WTC11 (cell line): Measurements from ENCODE around the gene JMJD4. TPM values are rescaled to one million over a fixed set of nuclear protein-coding genes. Genes with fewer than 3 reads are reported as not detected.

ENCODE experiments used
- ATAC-seq: fragments of 200-7000 bp; cut with Tn5 transposase; 2 replicates; pipeline ENCODE4 v1.10.0; 2021; ENCODE audit warnings: mild to moderate bottlenecking, moderate library complexity
- CTCF ChIA-PET: fragments of 300-600 bp; sonication (Branson Sonifier 250); formaldehyde crosslinking; loops from one replicate; lab custom pipeline; 2021; ENCODE audit warnings: antibody characterized with exemption; lab: Charles Lee
- POLR2A ChIA-PET: fragments of 350-600 bp; sonication (Branson Sonifier 250); formaldehyde crosslinking; loops from one replicate; lab custom pipeline; 2021; ENCODE audit warnings: antibody characterized with exemption; lab: Charles Lee
- DNase-seq: peaks from one replicate; pipeline ENCODE4 v3.0.0; 2021; ENCODE audit warnings: low spot score
- H3K27ac Mint-ChIP-seq: 2 replicates; pipeline ENCODE4 v1.8.0; 2021; ENCODE audit warnings: mixed read lengths
- H3K27me3 Mint-ChIP-seq: 2 replicates; pipeline ENCODE4 v1.8.0; 2021; ENCODE audit warnings: low read depth, mild to moderate bottlenecking, moderate library complexity, mixed read lengths
- H3K36me3 Mint-ChIP-seq: 2 replicates; pipeline ENCODE4 v1.8.0; 2021; ENCODE audit warnings: mixed read lengths
- H3K4me1 Mint-ChIP-seq: 2 replicates; pipeline ENCODE4 v1.8.0; 2022; ENCODE audit warnings: mixed read lengths
- H3K4me3 Mint-ChIP-seq: 2 replicates; pipeline ENCODE4 v1.8.0; 2021; ENCODE audit warnings: mild to moderate bottlenecking, moderate library complexity, mixed read lengths
- H3K9me3 Mint-ChIP-seq: 2 replicates; pipeline ENCODE4 v1.8.0; 2021; ENCODE audit warnings: mixed read lengths
- ATF1 ChIP-seq: sonication (generic); formaldehyde crosslinking; IDR thresholded peaks from 2 replicates; pipeline ENCODE4 v1.8.1; 2023; ENCODE audit warnings: mild to moderate bottlenecking, moderate library complexity, missing genetic modification reagents
- CBFB ChIP-seq: sonication (generic); formaldehyde crosslinking; IDR thresholded peaks from 2 replicates; pipeline ENCODE4 v1.8.1; 2022; ENCODE audit warnings: mild to moderate bottlenecking, low read depth, missing genetic modification reagents
- ESRRA ChIP-seq: sonication (generic); formaldehyde crosslinking; IDR thresholded peaks from 2 replicates; pipeline ENCODE4 v1.8.1; 2022; ENCODE audit warnings: mild to moderate bottlenecking, missing genetic modification reagents, borderline replicate concordance
- GABPB1 ChIP-seq: sonication (generic); formaldehyde crosslinking; IDR thresholded peaks from 2 replicates; pipeline ENCODE4 v1.8.1; 2023; ENCODE audit warnings: mild to moderate bottlenecking, missing genetic modification reagents
- MAX ChIP-seq: sonication (generic); formaldehyde crosslinking; IDR thresholded peaks from 2 replicates; pipeline ENCODE4 v1.8.0; 2022; ENCODE audit warnings: mild to moderate bottlenecking, missing genetic modification reagents
- MLX ChIP-seq: sonication (generic); formaldehyde crosslinking; IDR thresholded peaks from 2 replicates; pipeline ENCODE4 v1.8.1; 2023; ENCODE audit warnings: mild to moderate bottlenecking, missing genetic modification reagents, moderate library complexity
- NFYB ChIP-seq: sonication (generic); formaldehyde crosslinking; conservative IDR thresholded peaks from 2 replicates; pipeline ENCODE4 v1.8.0; 2022; ENCODE audit warnings: low read depth, missing genetic modification reagents
- PRRX2 ChIP-seq: fragments of 250-450 bp; sonication (Bioruptor Pico); IDR thresholded peaks from 2 replicates; pipeline ENCODE4 v1.8.0; 2021; ENCODE audit warnings: mild to moderate bottlenecking
- RELA ChIP-seq: sonication (generic); formaldehyde crosslinking; IDR thresholded peaks from 2 replicates; pipeline ENCODE4 v1.8.1; 2022; ENCODE audit warnings: missing genetic modification reagents, mild to moderate bottlenecking, borderline replicate concordance
- TCF7 ChIP-seq: sonication (generic); formaldehyde crosslinking; IDR thresholded peaks from 2 replicates; pipeline ENCODE4 v1.8.0; 2022; ENCODE audit warnings: mild to moderate bottlenecking, low read depth, missing genetic modification reagents, moderate library complexity
- ZMAT4 ChIP-seq: fragments of 250-450 bp; sonication (Bioruptor Pico); IDR thresholded peaks from 2 replicates; pipeline ENCODE4 v1.9.0; 2021; ENCODE audit warnings: mild to moderate bottlenecking
- total RNA-seq: library from RNA; stranded (reverse); gene quantifications from 3 replicates; pipeline ENCODE4 v1.2.3, GENCODE V29; 2021
- TF ChIP-seq, protein P1 (sequence below): sonication (generic); formaldehyde crosslinking; IDR thresholded peaks from 2 replicates; pipeline ENCODE4 v1.8.1; 2022; ENCODE audit warnings: missing genetic modification reagents, borderline replicate concordance
- TF ChIP-seq, protein P2 (sequence below): fragments of 200-600 bp; IDR thresholded peaks from 2 replicates; pipeline ENCODE4 v1.8.0; 2022; ENCODE audit warnings: antibody characterized with exemption
- TF ChIP-seq, protein P3 (sequence below): sonication (generic); formaldehyde crosslinking; IDR thresholded peaks from 2 replicates; pipeline ENCODE4 v1.8.0; 2022; ENCODE audit warnings: missing genetic modification reagents

Gene JMJD4
- total RNA-seq, 1 experiment from 2014 or later, result 13.7 TPM

DNA sequence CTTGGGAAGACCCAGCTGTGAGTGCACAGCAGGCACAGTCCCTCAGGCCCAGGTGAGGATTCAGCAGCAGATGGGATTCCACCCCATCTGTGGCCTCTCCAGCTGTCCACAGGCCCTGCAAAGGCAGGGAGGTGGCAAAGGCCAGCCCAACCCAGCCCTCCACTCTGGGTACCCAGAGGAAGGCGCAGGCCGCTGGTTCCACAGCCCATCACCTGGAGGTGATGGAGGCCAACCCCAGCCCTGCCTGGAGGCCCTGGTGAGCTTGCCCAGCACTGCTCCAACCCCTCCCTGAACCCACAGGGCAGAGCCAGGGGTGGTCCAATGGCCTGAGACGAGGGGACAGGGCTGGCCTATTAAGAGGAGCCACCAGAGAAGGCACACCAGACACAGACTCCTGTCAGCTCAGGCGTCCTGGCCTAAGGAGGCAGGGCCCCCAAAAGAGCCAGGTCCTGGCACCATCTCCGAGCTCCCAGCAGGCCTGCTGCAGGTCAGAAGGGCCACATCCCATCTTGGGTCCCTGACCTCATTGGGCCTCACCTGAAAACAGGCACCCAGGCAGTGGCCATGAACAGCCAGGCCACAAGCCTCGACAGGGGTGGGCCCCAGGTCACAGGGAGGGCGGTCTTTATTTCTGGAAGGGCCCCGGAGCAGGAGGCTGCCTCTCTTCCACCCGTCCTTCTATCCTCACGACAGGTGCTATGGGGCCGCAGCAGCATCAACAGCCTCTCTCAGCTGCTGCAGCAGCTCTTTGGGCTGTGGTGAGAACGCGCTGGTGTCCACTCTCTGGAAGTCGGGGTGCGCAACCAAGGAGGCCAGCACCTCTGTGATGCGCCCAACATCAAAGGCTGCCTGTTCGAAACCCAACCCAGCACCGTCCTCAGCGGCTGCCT is 3.2 kb downstream of the JMJD4 start:
- peaks cover 39% of the 10 kb centered on the region for H3K4me1 Mint-ChIP-seq
- no peak for TF ChIP-seq ATF1 (CRISPR knock-in tag)
- TF ChIP-seq, protein P1, sequence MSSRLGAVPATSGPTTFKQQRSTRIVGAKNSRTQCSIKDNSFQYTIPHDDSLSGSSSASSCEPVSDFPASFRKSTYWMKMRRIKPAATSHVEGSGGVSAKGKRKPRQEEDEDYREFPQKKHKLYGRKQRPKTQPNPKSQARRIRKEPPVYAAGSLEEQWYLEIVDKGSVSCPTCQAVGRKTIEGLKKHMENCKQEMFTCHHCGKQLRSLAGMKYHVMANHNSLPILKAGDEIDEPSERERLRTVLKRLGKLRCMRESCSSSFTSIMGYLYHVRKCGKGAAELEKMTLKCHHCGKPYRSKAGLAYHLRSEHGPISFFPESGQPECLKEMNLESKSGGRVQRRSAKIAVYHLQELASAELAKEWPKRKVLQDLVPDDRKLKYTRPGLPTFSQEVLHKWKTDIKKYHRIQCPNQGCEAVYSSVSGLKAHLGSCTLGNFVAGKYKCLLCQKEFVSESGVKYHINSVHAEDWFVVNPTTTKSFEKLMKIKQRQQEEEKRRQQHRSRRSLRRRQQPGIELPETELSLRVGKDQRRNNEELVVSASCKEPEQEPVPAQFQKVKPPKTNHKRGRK (CRISPR knock-in tag), result no peak
- TF ChIP-seq NFYB (CRISPR knock-in tag), result no peak
- no peak for TF ChIP-seq CBFB (CRISPR knock-in tag)
- TF ChIP-seq MAX (CRISPR knock-in tag), result no peak
- TF ChIP-seq, protein P2, sequence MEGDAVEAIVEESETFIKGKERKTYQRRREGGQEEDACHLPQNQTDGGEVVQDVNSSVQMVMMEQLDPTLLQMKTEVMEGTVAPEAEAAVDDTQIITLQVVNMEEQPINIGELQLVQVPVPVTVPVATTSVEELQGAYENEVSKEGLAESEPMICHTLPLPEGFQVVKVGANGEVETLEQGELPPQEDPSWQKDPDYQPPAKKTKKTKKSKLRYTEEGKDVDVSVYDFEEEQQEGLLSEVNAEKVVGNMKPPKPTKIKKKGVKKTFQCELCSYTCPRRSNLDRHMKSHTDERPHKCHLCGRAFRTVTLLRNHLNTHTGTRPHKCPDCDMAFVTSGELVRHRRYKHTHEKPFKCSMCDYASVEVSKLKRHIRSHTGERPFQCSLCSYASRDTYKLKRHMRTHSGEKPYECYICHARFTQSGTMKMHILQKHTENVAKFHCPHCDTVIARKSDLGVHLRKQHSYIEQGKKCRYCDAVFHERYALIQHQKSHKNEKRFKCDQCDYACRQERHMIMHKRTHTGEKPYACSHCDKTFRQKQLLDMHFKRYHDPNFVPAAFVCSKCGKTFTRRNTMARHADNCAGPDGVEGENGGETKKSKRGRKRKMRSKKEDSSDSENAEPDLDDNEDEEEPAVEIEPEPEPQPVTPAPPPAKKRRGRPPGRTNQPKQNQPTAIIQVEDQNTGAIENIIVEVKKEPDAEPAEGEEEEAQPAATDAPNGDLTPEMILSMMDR, result no peak
- TF ChIP-seq MLX (CRISPR knock-in tag), result no peak
- TF ChIP-seq, all 79 proteins: peak for 0
- Mint-ChIP-seq H3K9me3 (no peaks in the 10 kb centered on the region), H3K27me3 (no peaks in the 10 kb centered on the region; the same call in 1 of the 2 replicates), H3K36me3 (peaks cover 7% of the 10 kb centered on the region; the same call in 1 of the 2 replicates), H3K27ac (no peak overlapping the region), H3K4me3 (no peak overlapping the region)
- ATAC-seq (no peak), DNase-seq (no peak)
- ChIA-PET CTCF (interaction anchor here (0.6 kb wide), 1 partner anchor 258 kb away, joined by 3 read pairs; no protein-coding TSS in a partner anchor), POLR2A (no interaction called here)

- no peak overlapping the region for H3K27ac Mint-ChIP-seq
Observed at GRCh38 chr1:227731241-227731677, 3.8 kb downstream of the JMJD4 start.

More at GRCh38 chr1:227731241-227731677, 3.8 kb downstream of the JMJD4 start:
- Mint-ChIP-seq H3K4me3 (no peak overlapping the region), H3K27me3 (peaks cover 6% of the 10 kb centered on the region), H3K4me1 (peaks cover 36% of the 10 kb centered on the region), H3K9me3 (no peaks in the 10 kb centered on the region)
- ATAC-seq (no peak), DNase-seq (no peak)
- CTCF ChIA-PET, result interaction anchor here (0.6 to 1.8 kb wide), 11 partner anchors 12 to 257 kb away, joined by 3 to 20 read pairs (median 3); no protein-coding TSS in a partner anchor
- TF ChIP-seq, protein P3, sequence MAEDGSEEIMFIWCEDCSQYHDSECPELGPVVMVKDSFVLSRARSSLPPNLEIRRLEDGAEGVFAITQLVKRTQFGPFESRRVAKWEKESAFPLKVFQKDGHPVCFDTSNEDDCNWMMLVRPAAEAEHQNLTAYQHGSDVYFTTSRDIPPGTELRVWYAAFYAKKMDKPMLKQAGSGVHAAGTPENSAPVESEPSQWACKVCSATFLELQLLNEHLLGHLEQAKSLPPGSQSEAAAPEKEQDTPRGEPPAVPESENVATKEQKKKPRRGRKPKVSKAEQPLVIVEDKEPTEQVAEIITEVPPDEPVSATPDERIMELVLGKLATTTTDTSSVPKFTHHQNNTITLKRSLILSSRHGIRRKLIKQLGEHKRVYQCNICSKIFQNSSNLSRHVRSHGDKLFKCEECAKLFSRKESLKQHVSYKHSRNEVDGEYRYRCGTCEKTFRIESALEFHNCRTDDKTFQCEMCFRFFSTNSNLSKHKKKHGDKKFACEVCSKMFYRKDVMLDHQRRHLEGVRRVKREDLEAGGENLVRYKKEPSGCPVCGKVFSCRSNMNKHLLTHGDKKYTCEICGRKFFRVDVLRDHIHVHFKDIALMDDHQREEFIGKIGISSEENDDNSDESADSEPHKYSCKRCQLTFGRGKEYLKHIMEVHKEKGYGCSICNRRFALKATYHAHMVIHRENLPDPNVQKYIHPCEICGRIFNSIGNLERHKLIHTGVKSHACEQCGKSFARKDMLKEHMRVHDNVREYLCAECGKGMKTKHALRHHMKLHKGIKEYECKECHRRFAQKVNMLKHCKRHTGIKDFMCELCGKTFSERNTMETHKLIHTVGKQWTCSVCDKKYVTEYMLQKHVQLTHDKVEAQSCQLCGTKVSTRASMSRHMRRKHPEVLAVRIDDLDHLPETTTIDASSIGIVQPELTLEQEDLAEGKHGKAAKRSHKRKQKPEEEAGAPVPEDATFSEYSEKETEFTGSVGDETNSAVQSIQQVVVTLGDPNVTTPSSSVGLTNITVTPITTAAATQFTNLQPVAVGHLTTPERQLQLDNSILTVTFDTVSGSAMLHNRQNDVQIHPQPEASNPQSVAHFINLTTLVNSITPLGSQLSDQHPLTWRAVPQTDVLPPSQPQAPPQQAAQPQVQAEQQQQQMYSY (CRISPR knock-in tag), result no peak
- TF ChIP-seq NFYB (CRISPR knock-in tag) (no peak), TCF7 (no peak), ZMAT4 (CRISPR knock-in tag) (no peak), PRRX2 (CRISPR knock-in tag) (no peak), RELA (no peak), CBFB (CRISPR knock-in tag) (no peak), ESRRA (CRISPR knock-in tag) (no peak), GABPB1 (no peak)
- TF ChIP-seq, all 79 proteins: peak for 0
- POLR2A ChIA-PET, result no interaction called here
- H3K36me3 Mint-ChIP-seq, result peaks cover 7% of the 10 kb centered on the region; the same call in 1 of the 2 replicates
